NCI-H146 treated with DMSO at 0.1 percent for 48 hours (cell line): ENCODE measurements around the gene MRM1.

ENCODE experiments used
- DNase-seq: peaks from one replicate; lab custom pipeline; 2025; ENCODE audit not compliant: unreplicated experiment; lab: John Stamatoyannopoulos, UW

Gene MRM1

GRCh38 chr17:36629970-36630502, 28.7 kb downstream of the MRM1 start:
- no peak for DNase-seq

GRCh38 chr17:36631022-36631421, 29.6 kb downstream of the MRM1 start:
- no peak for DNase-seq

GRCh38 chr17:36632916-36633771, 31.8 kb downstream of the MRM1 start:
- DNase-seq = no peak

GRCh38 chr17:36640346-36640745, 39.0 kb downstream of the MRM1 start:
- DNase-seq = no peak

- DNase-seq = no peak
These were observed 39.5 kb downstream of the MRM1 start for GRCh38 chr17:36640836-36641235.

GRCh38 chr17:36641331-36641876, 40.0 kb downstream of the MRM1 start:
- DNase-seq = no peak

GRCh38 chr17:36641877-36642845, 40.8 kb downstream of the MRM1 start:
- peak; percentile 15 for DNase-seq

GRCh38 chr17:36643086-36643685, 41.8 kb downstream of the MRM1 start:
- no peak for DNase-seq

GRCh38 chr17:36645422-36645821, 44.0 kb downstream of the MRM1 start:
- no peak for DNase-seq

- DNase-seq = no peak
These were observed 46.3 kb downstream of the MRM1 start for GRCh38 chr17:36647636-36648035.

- no peak for DNase-seq
These were observed 48.9 kb downstream of the MRM1 start for GRCh38 chr17:36650096-36650775.

- no peak for DNase-seq
These were observed 52.0 kb downstream of the MRM1 start for GRCh38 chr17:36653374-36653773.

GRCh38 chr17:36653856-36654255, 52.5 kb downstream of the MRM1 start:
- DNase-seq = no peak

GRCh38 chr17:36655726-36656125, 54.3 kb downstream of the MRM1 start:
- no peak for DNase-seq

GRCh38 chr17:36657390-36657762, 56.0 kb downstream of the MRM1 start:
- no peak for DNase-seq

GRCh38 chr17:36657763-36658490, 56.5 kb downstream of the MRM1 start:
- DNase-seq = no peak
